Erythroblast (primary cell): ENCODE measurements around the gene C9orf50.
A peak's percentile ranks its signal among the peaks of the same experiment; 100 is the strongest.

Experiments used
- GATA1 ChIP-seq: IDR thresholded peaks from 2 replicates; pipeline ENCODE4 v1.6.1; 2011; ENCODE audit warnings: low read depth, mild to moderate bottlenecking, control low read depth, low read length, moderate library complexity
- POLR2A ChIP-seq: IDR thresholded peaks from 2 replicates; pipeline ENCODE4 v1.6.1; 2011; ENCODE audit warnings: mild to moderate bottlenecking, low read length

DNA sequence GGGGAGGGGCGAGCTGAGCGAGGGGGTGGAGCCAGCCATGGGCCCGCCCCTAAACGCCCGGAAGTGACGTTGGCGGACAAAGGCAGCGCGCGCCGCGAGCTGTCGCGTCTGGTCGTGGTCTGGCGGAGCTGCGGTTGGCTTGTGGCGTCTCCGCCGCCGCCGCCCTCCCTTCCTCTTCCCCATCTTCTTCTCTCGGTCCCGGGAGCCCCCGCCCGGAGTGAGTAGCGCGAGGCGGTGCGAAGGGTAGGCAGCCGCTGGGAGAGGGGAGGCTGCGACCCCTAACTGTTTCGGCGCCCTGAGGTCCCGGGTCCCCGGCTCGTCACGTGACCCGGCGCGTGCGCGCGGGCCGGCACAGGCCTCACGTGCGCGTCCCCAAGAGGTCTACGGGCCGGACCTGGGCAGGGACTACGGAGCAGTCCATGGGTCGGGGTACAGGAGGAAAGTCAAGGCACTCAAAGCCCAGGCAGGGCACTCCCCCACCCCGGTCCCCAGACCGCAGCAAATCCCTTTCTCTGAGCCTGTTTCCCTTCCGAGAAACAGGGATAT is 5.3 kb upstream of the C9orf50 start, which contains the start of gene NTMT1:
- TF ChIP-seq POLR2A (peak; percentile 93), GATA1 (no peak)
